Measurements from ENCODE around the gene FGF8.

Gene FGF8

GRCh38 chr10:101725296-101726114 is 50.4 kb downstream of the FGF8 start:
- FAIRE-seq: no peak

- no peak for FAIRE-seq
Measured at GRCh38 chr10:101724446-101724845, 51.5 kb downstream of the FGF8 start.

DNA sequence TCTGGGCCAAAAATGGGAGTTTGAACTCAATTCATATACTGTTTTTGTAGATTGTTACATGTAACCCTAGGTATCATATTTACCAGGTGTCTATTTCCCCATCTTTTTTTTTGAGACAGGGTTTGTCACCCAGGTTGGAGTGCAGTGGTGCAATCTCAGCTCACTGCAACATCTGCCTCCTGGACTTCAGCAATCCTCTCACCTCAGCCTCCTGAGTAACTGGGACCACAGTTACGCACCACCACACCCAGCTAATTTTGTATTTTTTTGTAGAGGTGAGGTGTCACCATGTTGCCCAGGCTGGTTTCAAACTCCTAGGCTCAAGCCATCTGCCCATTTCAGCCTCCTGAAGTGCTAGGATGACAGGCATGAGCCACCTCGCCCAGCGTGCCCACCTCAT is 52.7 kb downstream of the FGF8 start:
- FAIRE-seq: no peak

DNA sequence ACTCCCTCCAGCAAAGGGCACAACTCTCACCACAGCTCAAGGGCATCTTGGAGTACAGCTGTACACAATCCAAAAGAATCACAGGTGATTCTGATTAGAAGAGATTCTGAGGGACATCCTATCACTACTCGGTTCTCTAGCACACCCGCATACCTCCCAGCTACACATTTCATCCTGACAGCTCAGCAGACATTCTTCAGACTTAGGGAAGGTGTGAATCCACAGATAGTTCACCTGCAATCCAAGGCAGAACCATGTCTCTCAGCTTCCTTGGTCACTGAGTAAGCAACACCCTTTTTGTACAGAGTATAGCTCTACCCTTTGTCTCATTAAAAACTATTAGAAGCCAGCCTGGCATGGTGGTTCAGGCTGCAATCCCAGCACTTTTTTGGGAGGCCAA is 54.1 kb downstream of the FGF8 start:
- no peak for FAIRE-seq

DNA sequence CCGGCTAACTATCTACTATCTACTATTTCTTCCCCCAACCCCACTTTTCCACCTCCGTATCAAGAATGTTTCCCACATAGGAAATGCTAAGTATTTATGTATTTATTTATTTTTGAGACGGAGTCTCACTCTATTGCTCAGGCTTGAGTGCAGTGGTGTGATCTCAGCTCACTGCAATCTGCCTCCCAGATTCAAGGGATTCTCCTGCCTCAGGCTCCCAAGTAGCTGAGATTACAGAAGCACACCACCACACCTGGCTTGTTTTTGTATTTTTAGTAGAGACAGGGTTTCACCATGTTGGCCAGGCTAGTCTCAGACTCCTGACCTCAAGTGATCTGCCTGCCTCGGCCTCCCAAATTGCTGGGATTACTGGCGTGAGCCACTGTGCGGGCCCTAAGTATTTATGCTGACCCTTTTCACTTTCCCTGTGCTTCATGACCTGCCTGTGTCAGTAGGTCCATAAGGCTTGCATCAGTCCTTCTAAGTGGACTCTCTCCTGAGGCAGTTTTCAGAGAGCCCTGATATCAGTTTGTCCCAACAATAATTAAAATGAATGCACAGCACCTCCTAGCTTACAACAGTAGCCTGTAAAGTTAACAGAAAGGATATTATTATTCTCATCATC is 55.2 kb downstream of the FGF8 start:
- FAIRE-seq: no peak
